OCI-LY7 (cell line): ENCODE results near the gene GATAD2A. TPM values are rescaled to one million over a fixed set of nuclear protein-coding genes. Genes with fewer than 3 reads are reported as not detected.

Experiments
- BruUV-seq: library from RNA; stranded (reverse); fragments of 400-500 nt; replicated peaks from 2 replicates; lab custom pipeline; 2021; lab: Mats Ljungman, UMichigan
- CTCF ChIA-PET: fragments of 300-600 bp; sonication (Branson Sonifier 250); formaldehyde crosslinking; loops from one replicate; lab custom pipeline; 2022; ENCODE audit warnings: antibody characterized with exemption; ENCODE audit not compliant: unreplicated experiment; lab: Charles Lee
- POLR2A ChIA-PET: fragments of 300-600 bp; sonication (Branson Sonifier 250); formaldehyde crosslinking; loops from one replicate; lab custom pipeline; 2022; ENCODE audit warnings: antibody characterized with exemption; lab: Charles Lee
- DNase-seq: peaks from one replicate; pipeline ENCODE4 v3.0.0-alpha.2; 2015; ENCODE audit warnings: low spot score
- H2AFZ ChIP-seq: fragments of 200-600 bp; sonication (generic), shearing (Covaris generic); 2 replicates; pipeline ENCODE4 v1.6.1; 2014; ENCODE audit warnings: mild to moderate bottlenecking, antibody characterized with exemption, low read length, moderate library complexity
- H3K27ac ChIP-seq: fragments of 200-600 bp; sonication (generic); 2 replicates; pipeline ENCODE4 v1.5.1; 2014; ENCODE audit warnings: mixed run types, low read depth, mild to moderate bottlenecking, moderate library complexity, low read length, inconsistent platforms; ENCODE audit not compliant: poor library complexity, severe bottlenecking
- H3K36me3 ChIP-seq: fragments of 200-600 bp; sonication (generic); 2 replicates; pipeline ENCODE4 v1.6.1; 2014; ENCODE audit warnings: mild to moderate bottlenecking, antibody characterized with exemption, low read length, moderate library complexity, mixed read lengths; ENCODE audit not compliant: insufficient read depth
- H3K4me1 ChIP-seq: fragments of 200-600 bp; sonication (generic); 2 replicates; pipeline ENCODE4 v1.5.1; 2014; ENCODE audit warnings: mild to moderate bottlenecking, low read length; ENCODE audit not compliant: insufficient read depth, poor library complexity, severe bottlenecking
- H3K4me2 ChIP-seq: fragments of 200-600 bp; sonication (generic); 2 replicates; pipeline ENCODE4 v1.6.1; 2014; ENCODE audit warnings: mild to moderate bottlenecking, low read length
- H3K4me3 ChIP-seq: fragments of 200-600 bp; sonication (generic); 2 replicates; pipeline ENCODE4 v1.5.1; 2014; ENCODE audit warnings: mild to moderate bottlenecking, low read depth, low read length; ENCODE audit not compliant: poor library complexity, severe bottlenecking
- H3K79me2 ChIP-seq: fragments of 200-600 bp; sonication (generic); 2 replicates; pipeline ENCODE4 v1.6.1; 2016; ENCODE audit warnings: low read depth, mild to moderate bottlenecking, low read length, moderate library complexity, mixed read lengths; ENCODE audit not compliant: insufficient read depth
- H3K9me2 ChIP-seq: fragments of 200-600 bp; sonication (generic); 2 replicates; pipeline ENCODE4 v1.6.1; 2016; ENCODE audit warnings: mild to moderate bottlenecking, low read length, mixed read lengths; ENCODE audit not compliant: insufficient read depth
- H3K9me3 ChIP-seq: fragments of 200-600 bp; sonication (generic); 2 replicates; pipeline ENCODE4 v1.6.1; 2014; ENCODE audit warnings: mild to moderate bottlenecking, mixed run types, low read length, mixed read lengths
- H4K20me1 ChIP-seq: fragments of 200-600 bp; sonication (generic); 2 replicates; pipeline ENCODE4 v1.6.1; 2014; ENCODE audit warnings: mild to moderate bottlenecking, antibody characterized with exemption, low read length, moderate library complexity, mixed read lengths; ENCODE audit not compliant: insufficient read depth
- EZH2phosphoT487 ChIP-seq: fragments of 200-600 bp; sonication (generic); IDR thresholded peaks from 2 replicates; pipeline ENCODE4 v1.6.1; 2018; ENCODE audit warnings: low read depth, borderline replicate concordance, mild to moderate bottlenecking, mixed run types, antibody characterized with exemption, low read length, moderate library complexity, mixed read lengths
- intact Hi-C: fragments of 100-400 bp; cut with micrococcal nuclease; formaldehyde crosslinking; loops from one replicate; pipeline ENCODE4 v1.10.0; 2022; ENCODE audit not compliant: unreplicated experiment
- total RNA-seq, 2 experiments: library from RNA; depleted of rRNA in 1 of 2; stranded (reverse); fragments of >200 nt in 1 of 2; shearing (Covaris generic) in 1 of 2; gene quantifications; 2 replicates each; pipeline ENCODE4 v1.2.3, GENCODE V29; 2014 to 2022
- TF ChIP-seq, protein P1 (sequence below): fragments of 200-600 bp; sonication (generic); conservative IDR thresholded peaks from 2 replicates; pipeline ENCODE4 v1.5.1; 2014; ENCODE audit warnings: mild to moderate bottlenecking, antibody characterized with exemption, low read length, moderate library complexity, mixed read lengths

GATAD2A gene
- total RNA-seq, 2 experiments from 2014 or later, result 62.8 to 156 TPM

DNA sequence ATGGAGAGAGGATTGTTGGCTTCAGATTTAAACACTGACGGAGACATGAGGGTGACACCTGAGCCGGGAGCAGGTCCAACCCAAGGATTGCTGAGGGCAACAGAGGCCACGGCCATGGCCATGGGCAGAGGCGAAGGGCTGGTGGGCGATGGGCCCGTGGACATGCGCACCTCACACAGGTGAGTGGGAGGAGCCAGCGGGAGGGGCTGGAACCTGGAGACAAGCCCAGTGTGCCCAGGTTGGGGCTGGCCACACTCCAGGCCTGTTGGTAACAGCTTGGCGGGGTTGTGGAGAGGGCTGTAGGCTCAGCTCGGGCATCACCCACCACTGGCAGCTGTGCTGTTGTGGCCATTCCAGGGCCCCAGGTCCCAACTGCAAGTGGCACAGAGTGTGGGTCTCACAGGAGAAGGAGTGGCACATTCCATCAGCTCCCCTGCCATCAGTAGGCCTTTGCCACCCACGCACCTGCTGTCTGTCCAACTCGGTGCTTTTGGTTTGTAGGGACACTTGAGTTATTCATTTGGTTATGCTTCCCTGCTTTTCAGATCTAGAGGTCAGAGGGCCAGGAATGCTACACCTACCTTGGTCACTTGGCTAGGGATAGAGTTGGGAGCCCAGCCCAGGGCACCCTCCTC lies 60.1 kb downstream of the GATAD2A start:
- no peaks in the 10 kb centered on the region for H4K20me1 ChIP-seq
- no TSS peak for BruUV-seq

GRCh38 chr19:19466201-19466600 lies 60.7 kb downstream of the GATAD2A start:
- POLR2A ChIA-PET, result no interaction called here
- TF ChIP-seq, protein P1, sequence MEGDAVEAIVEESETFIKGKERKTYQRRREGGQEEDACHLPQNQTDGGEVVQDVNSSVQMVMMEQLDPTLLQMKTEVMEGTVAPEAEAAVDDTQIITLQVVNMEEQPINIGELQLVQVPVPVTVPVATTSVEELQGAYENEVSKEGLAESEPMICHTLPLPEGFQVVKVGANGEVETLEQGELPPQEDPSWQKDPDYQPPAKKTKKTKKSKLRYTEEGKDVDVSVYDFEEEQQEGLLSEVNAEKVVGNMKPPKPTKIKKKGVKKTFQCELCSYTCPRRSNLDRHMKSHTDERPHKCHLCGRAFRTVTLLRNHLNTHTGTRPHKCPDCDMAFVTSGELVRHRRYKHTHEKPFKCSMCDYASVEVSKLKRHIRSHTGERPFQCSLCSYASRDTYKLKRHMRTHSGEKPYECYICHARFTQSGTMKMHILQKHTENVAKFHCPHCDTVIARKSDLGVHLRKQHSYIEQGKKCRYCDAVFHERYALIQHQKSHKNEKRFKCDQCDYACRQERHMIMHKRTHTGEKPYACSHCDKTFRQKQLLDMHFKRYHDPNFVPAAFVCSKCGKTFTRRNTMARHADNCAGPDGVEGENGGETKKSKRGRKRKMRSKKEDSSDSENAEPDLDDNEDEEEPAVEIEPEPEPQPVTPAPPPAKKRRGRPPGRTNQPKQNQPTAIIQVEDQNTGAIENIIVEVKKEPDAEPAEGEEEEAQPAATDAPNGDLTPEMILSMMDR, result no peak
- no peak overlapping the region for H3K4me2 ChIP-seq
- H3K4me1 ChIP-seq, result peaks cover 10% of the 10 kb centered on the region
- no peaks in the 10 kb centered on the region for H3K9me2 ChIP-seq
- H3K79me2 ChIP-seq, result peaks cover 42% of the 10 kb centered on the region
- H3K4me3 ChIP-seq, result no peak overlapping the region
- CTCF ChIA-PET, result interaction anchor here (0.5 kb wide), 1 partner anchor 48 kb away, joined by 3 read pairs; no protein-coding TSS in a partner anchor
- peaks cover 80% of the 10 kb centered on the region for H3K36me3 ChIP-seq
- peaks cover 25% of the 10 kb centered on the region for H3K9me3 ChIP-seq
- no peak overlapping the region for H2AFZ ChIP-seq
- H3K27ac ChIP-seq, result no peak overlapping the region
- BruUV-seq, result no TSS peak
- DNase-seq, result no peak
- intact Hi-C loops, result no loop called here
- no peaks in the 10 kb centered on the region for H4K20me1 ChIP-seq

More for the DNA sequence above, 60.1 kb downstream of the GATAD2A start:
- H3K27ac ChIP-seq, result no peak overlapping the region
- peaks cover 43% of the 10 kb centered on the region for H3K79me2 ChIP-seq
- H3K4me3 ChIP-seq, result no peak overlapping the region
- ChIA-PET CTCF (interaction anchor here (0.5 kb wide), 1 partner anchor 47 kb away, joined by 3 read pairs; no protein-coding TSS in a partner anchor), POLR2A (no interaction called here)
- no peak overlapping the region for H3K4me2 ChIP-seq
- no peak overlapping the region for H2AFZ ChIP-seq
- H3K36me3 ChIP-seq, result peaks cover 73% of the 10 kb centered on the region
- no peaks in the 10 kb centered on the region for H3K9me2 ChIP-seq
- TF ChIP-seq, protein P1, result no peak
- no peak for TF ChIP-seq EZH2phosphoT487
- DNase-seq, result no peak
- H3K9me3 ChIP-seq, result peaks cover 23% of the 10 kb centered on the region
- intact Hi-C loops, result no loop called here
- peaks cover 13% of the 10 kb centered on the region for H3K4me1 ChIP-seq

GRCh38 chr19:19468424-19469050 lies 63.1 kb downstream of the GATAD2A start:
- Histone ChIP-seq H3K36me3 (peaks cover 90% of the 10 kb centered on the region), H3K9me3 (peaks cover 25% of the 10 kb centered on the region), H3K4me2 (no peak overlapping the region), H3K4me3 (no peak overlapping the region), H3K79me2 (peaks cover 38% of the 10 kb centered on the region), H3K4me1 (peaks cover 13% of the 10 kb centered on the region), H2AFZ (no peak overlapping the region), H3K9me2 (no peaks in the 10 kb centered on the region), H4K20me1 (no peaks in the 10 kb centered on the region), H3K27ac (no peak overlapping the region)
- CTCF ChIA-PET, result no interaction called here
- no peak for TF ChIP-seq EZH2phosphoT487
- TF ChIP-seq, protein P1, result no peak
- intact Hi-C loops, result no loop called here
- TSS peak; percentile 62 for BruUV-seq
- POLR2A ChIA-PET, result interaction anchor here (0.7 kb wide), 1 partner anchor 471 kb away, joined by 6 read pairs; no protein-coding TSS in a partner anchor
- peak; percentile 48 for DNase-seq
